HCT116 (cell line): ENCODE measurements around the gene YWHAQ. TPM values are rescaled to one million over a fixed set of nuclear protein-coding genes. Genes with fewer than 3 reads are reported as not detected.

Experiments
- ATAC-seq: fragments of 200-7000 bp; cut with Tn5 transposase; 2 replicates; pipeline ENCODE4 v1.9.1; 2020; ENCODE audit warnings: mild to moderate bottlenecking, moderate library complexity
- BruUV-seq: library from RNA; stranded (reverse); fragments of 400-500 nt; replicated peaks from 2 replicates; lab custom pipeline; 2021; lab: Mats Ljungman, UMichigan
- CTCF ChIA-PET: fragments of 300-600 bp; sonication (Branson Sonifier 250); formaldehyde crosslinking; loops from one replicate; lab custom pipeline; 2021; ENCODE audit warnings: antibody characterized with exemption; lab: Charles Lee
- POLR2A ChIA-PET: fragments of 300-600, 350-600 bp; sonication (Branson Sonifier 250); formaldehyde crosslinking; loops from one replicate; lab custom pipeline; 2021; ENCODE audit warnings: antibody characterized with exemption; lab: Charles Lee
- RAD21 ChIA-PET, 2 experiments: fragments of 300-600 bp; sonication (Branson Sonifier 250); formaldehyde crosslinking; loops; one replicate each; lab custom pipeline; 2023; ENCODE audit warnings: low total read pairs in 2 of 2; ENCODE audit not compliant: uncharacterized antibody in 2 of 2, unreplicated experiment in 2 of 2, low non-redundant PET in 1 of 2; lab: Charles Lee
- DNase-seq: peaks from one replicate; pipeline ENCODE4 v3.0.0-alpha.2; 2010; ENCODE audit warnings: low read depth, low spot score
- H2AFZ ChIP-seq: fragments of 200-600 bp; shearing (Covaris generic), sonication (generic); 2 replicates; pipeline ENCODE4 v1.6.1; 2017; ENCODE audit warnings: low read depth, mixed run types, mixed read lengths, antibody characterized with exemption, low read length; ENCODE audit not compliant: poor library complexity, severe bottlenecking
- H3K27ac ChIP-seq: 2 replicates; pipeline ENCODE4 v1.5.1; 2012; ENCODE audit warnings: low read depth, low read length
- H3K27me3 ChIP-seq: fragments of 200-600 bp; sonication (generic); 2 replicates; pipeline ENCODE4 v1.6.1; 2016; ENCODE audit warnings: mixed run types, low read length, mixed read lengths; ENCODE audit not compliant: insufficient read depth
- H3K36me3 ChIP-seq, 2 experiments: fragments of 200-500 bp in 1 of 2; fragments of 200-600 bp in 1 of 2; sonication (Bioruptor generic) in 1 of 2; sonication (generic) in 1 of 2; 2 replicates each; pipeline versions ENCODE4 v1.5.1 to v1.6.1; 2014 to 2016; ENCODE audit warnings: low read length in 2 of 2, inconsistent platforms in 1 of 2, mixed read lengths in 1 of 2, mixed run types in 1 of 2; ENCODE audit not compliant: insufficient read depth in 2 of 2, control insufficient read depth in 1 of 2
- H3K4me1 ChIP-seq, 2 experiments: fragments of 200-600 bp in 1 of 2; sonication (generic) in 1 of 2; 2 replicates each; pipeline versions ENCODE4 v1.5.1 to v1.6.1; 2012 to 2017; ENCODE audit warnings: low read length in 2 of 2, inconsistent platforms in 1 of 2, mild to moderate bottlenecking in 1 of 2, mixed read lengths in 1 of 2, mixed run types in 1 of 2, moderate library complexity in 1 of 2; ENCODE audit not compliant: insufficient read depth in 2 of 2, control insufficient read depth in 1 of 2
- H3K4me2 ChIP-seq: fragments of 200-600 bp; sonication (generic); 2 replicates; pipeline ENCODE4 v1.6.1; 2017; ENCODE audit warnings: mixed run types, low read length, mixed read lengths
- H3K4me3 ChIP-seq, 2 experiments: fragments of 200-600 bp in 1 of 2; sonication (generic) in 1 of 2; replicated peaks in 1 of 2; 2 replicates each; pipeline ENCODE4 v1.5.1; 2011 to 2016; ENCODE audit warnings: low read length in 2 of 2, control low read depth in 1 of 2, low read depth in 1 of 2, mild to moderate bottlenecking in 1 of 2, mixed read lengths in 1 of 2, mixed run types in 1 of 2
- H3K79me2 ChIP-seq: fragments of 200-600 bp; sonication (generic); 2 replicates; pipeline ENCODE4 v1.6.1; 2017; ENCODE audit warnings: mild to moderate bottlenecking, mixed run types, low read length, moderate library complexity, mixed read lengths; ENCODE audit not compliant: insufficient read depth
- H3K9ac ChIP-seq: fragments of 200-600 bp; sonication (generic); 2 replicates; pipeline ENCODE4 v1.6.1; 2016; ENCODE audit warnings: low read length, mixed read lengths
- H3K9me2 ChIP-seq: fragments of 200-600 bp; sonication (generic), shearing (Covaris generic); 2 replicates; pipeline ENCODE4 v1.6.1; 2017; ENCODE audit warnings: mixed run types, mild to moderate bottlenecking, moderate library complexity; ENCODE audit not compliant: insufficient read depth
- H3K9me3 ChIP-seq, 2 experiments: fragments of 200-500 bp in 1 of 2; fragments of 200-600 bp in 1 of 2; sonication (Bioruptor generic) in 1 of 2; sonication (generic) in 1 of 2; 2 replicates each; pipeline ENCODE4 v1.6.1; 2014 to 2017; ENCODE audit warnings: low read length in 2 of 2, mixed read lengths in 2 of 2, inconsistent platforms in 1 of 2, low read depth in 1 of 2, mild to moderate bottlenecking in 1 of 2, mixed run types in 1 of 2, moderate library complexity in 1 of 2; ENCODE audit not compliant: control insufficient read depth in 1 of 2, insufficient read depth in 1 of 2
- H4K20me1 ChIP-seq: fragments of 200-600 bp; sonication (generic), shearing (Covaris generic); 2 replicates; pipeline ENCODE4 v1.6.1; 2017; ENCODE audit warnings: mixed run types, mild to moderate bottlenecking, moderate library complexity; ENCODE audit not compliant: insufficient read depth
- ATF3 ChIP-seq: IDR thresholded peaks from 2 replicates; pipeline ENCODE4 v1.6.1; 2012
- CBX3 ChIP-seq: IDR thresholded peaks from 2 replicates; pipeline ENCODE4 v1.6.1; 2012; ENCODE audit warnings: low read depth
- CEBPB ChIP-seq: IDR thresholded peaks from 2 replicates; pipeline ENCODE4 v1.6.1; 2012; ENCODE audit warnings: low read depth
- EGR1 ChIP-seq: IDR thresholded peaks from 2 replicates; pipeline ENCODE4 v1.6.1; 2012; ENCODE audit warnings: low read depth
- ELF1 ChIP-seq: IDR thresholded peaks from 2 replicates; pipeline ENCODE4 v1.6.1; 2012; ENCODE audit warnings: low read depth, borderline replicate concordance
- EZH2 ChIP-seq: fragments of 200-600 bp; sonication (generic); IDR thresholded peaks from 2 replicates; pipeline ENCODE4 v1.6.1; 2017; ENCODE audit warnings: antibody characterized with exemption, mixed run types
- EZH2phosphoT487 ChIP-seq: fragments of 200-600 bp; IDR thresholded peaks from 2 replicates; pipeline ENCODE4 v1.6.1; 2018; ENCODE audit warnings: antibody characterized with exemption, borderline replicate concordance
- FOSL1 ChIP-seq: IDR thresholded peaks from 2 replicates; pipeline ENCODE4 v1.6.1; 2012; ENCODE audit warnings: low read depth
- POLR2A ChIP-seq: IDR thresholded peaks from 2 replicates; pipeline ENCODE4 v1.7.0; 2011; ENCODE audit warnings: borderline replicate concordance; ENCODE audit not compliant: insufficient read depth, insufficient read length; ENCODE audit errors: extremely low read depth
- POLR2AphosphoS5 ChIP-seq: IDR thresholded peaks from 2 replicates; pipeline ENCODE4 v1.6.1; 2011; ENCODE audit warnings: mild to moderate bottlenecking, low read depth, low read length, moderate library complexity
- RAD21 ChIP-seq: IDR thresholded peaks from 2 replicates; pipeline ENCODE4 v1.6.1; 2012; ENCODE audit warnings: low read depth, mild to moderate bottlenecking
- SP1 ChIP-seq: IDR thresholded peaks from 2 replicates; pipeline ENCODE4 v1.6.1; 2012; ENCODE audit warnings: low read depth
- SRF ChIP-seq: IDR thresholded peaks from 2 replicates; pipeline ENCODE4 v1.6.1; 2012; ENCODE audit warnings: low read depth
- TCF7L2 ChIP-seq: IDR thresholded peaks from 2 replicates; pipeline ENCODE4 v1.7.0; 2011; ENCODE audit warnings: borderline replicate concordance, inconsistent platforms; ENCODE audit not compliant: insufficient read depth, insufficient read length; ENCODE audit errors: extremely low read depth
- ZFX ChIP-seq: fragments of 450-650 bp; IDR thresholded peaks from 2 replicates; pipeline ENCODE4 v1.6.1; 2017
- ZNF274 ChIP-seq: fragments of 200-500 bp; sonication (Bioruptor generic); IDR thresholded peaks from 2 replicates; pipeline ENCODE4 v1.6.1; 2014; ENCODE audit warnings: mild to moderate bottlenecking, low read depth, low read length, inconsistent platforms
- intact Hi-C: fragments of 100-400 bp; cut with micrococcal nuclease; formaldehyde crosslinking; loops from 2 replicates; pipeline ENCODE4 v1.10.0; 2022
- total RNA-seq: library from RNA; stranded (reverse); gene quantifications from one replicate; pipeline ENCODE4 v1.2.1, GENCODE V29; 2021; ENCODE audit not compliant: unreplicated experiment
- TF ChIP-seq, protein P1 (sequence below): IDR thresholded peaks from 2 replicates; pipeline ENCODE4 v1.6.1; 2012; ENCODE audit warnings: low read depth
- TF ChIP-seq, protein P2 (sequence below), 3 experiments: fragments of 200-600 bp in 1 of 3; sonication (generic) in 1 of 3; IDR thresholded peaks in 2 of 3; conservative IDR thresholded peaks in 1 of 3; 2 replicates each; pipeline ENCODE4 v1.5.1; 2012 to 2017; ENCODE audit warnings: low read depth in 2 of 3, low read length in 2 of 3, antibody characterized with exemption in 1 of 3, borderline replicate concordance in 1 of 3, control low read depth in 1 of 3, mild to moderate bottlenecking in 1 of 3, mixed read lengths in 1 of 3, mixed run types in 1 of 3, moderate library complexity in 1 of 3; ENCODE audit not compliant: insufficient read depth in 1 of 3
- TF ChIP-seq, protein P3 (sequence below): IDR thresholded peaks from 2 replicates; pipeline ENCODE4 v1.6.1; 2011; ENCODE audit warnings: mild to moderate bottlenecking, low read length, moderate library complexity; ENCODE audit not compliant: insufficient replicate concordance; ENCODE audit errors: extremely low read depth

Gene YWHAQ
- total RNA-seq, 1 experiment from 2014 or later = 365 TPM

DNA sequence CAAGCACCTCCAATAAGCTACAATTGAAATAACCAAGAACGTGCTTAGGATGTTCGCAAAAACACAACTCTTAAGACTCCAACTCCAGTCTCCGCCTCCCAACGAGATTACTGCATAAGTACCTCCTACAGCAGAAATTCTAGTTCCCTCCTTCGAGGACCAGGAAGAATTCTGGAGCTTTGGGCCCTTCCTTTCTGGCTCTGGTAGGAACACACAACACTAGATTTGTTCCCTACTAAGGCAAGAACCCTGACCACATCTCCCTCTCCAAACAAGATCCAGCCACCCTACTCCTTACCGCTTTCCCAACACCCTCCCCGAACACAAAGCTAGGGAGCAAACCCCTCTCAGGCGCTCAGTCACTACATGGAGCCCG, 75.9 kb downstream of the YWHAQ start:
- ATAC-seq = no peak
- peaks cover 14% of the 10 kb centered on the region; the same call in 1 of the 2 replicates for H4K20me1 ChIP-seq
- peaks cover 36 to 65% of the 10 kb centered on the region in 2 experiments for H3K4me1 ChIP-seq
- H3K36me3 ChIP-seq = no peaks in the 10 kb centered on the region
- no TSS peak for BruUV-seq
- no peaks in the 10 kb centered on the region for H3K9me2 ChIP-seq
- peaks cover 68% of the 10 kb centered on the region for H3K79me2 ChIP-seq
- ChIA-PET CTCF (no interaction called here), RAD21 (no interaction called here), POLR2A (interaction anchor here (0.9 to 2.3 kb wide), 4 partner anchors 16 to 75 kb away, joined by 3 to 10 read pairs (median 5); partner anchors contain the start of gene YWHAQ)
- peak overlapping the region; percentile 92 for H3K9ac ChIP-seq
- intact Hi-C loops = loop anchor here (5.0 to 10.0 kb wide), 3 partner anchors 197 to 490 kb away; partner anchors contain the start of gene KLF11
- TF ChIP-seq, protein P1, sequence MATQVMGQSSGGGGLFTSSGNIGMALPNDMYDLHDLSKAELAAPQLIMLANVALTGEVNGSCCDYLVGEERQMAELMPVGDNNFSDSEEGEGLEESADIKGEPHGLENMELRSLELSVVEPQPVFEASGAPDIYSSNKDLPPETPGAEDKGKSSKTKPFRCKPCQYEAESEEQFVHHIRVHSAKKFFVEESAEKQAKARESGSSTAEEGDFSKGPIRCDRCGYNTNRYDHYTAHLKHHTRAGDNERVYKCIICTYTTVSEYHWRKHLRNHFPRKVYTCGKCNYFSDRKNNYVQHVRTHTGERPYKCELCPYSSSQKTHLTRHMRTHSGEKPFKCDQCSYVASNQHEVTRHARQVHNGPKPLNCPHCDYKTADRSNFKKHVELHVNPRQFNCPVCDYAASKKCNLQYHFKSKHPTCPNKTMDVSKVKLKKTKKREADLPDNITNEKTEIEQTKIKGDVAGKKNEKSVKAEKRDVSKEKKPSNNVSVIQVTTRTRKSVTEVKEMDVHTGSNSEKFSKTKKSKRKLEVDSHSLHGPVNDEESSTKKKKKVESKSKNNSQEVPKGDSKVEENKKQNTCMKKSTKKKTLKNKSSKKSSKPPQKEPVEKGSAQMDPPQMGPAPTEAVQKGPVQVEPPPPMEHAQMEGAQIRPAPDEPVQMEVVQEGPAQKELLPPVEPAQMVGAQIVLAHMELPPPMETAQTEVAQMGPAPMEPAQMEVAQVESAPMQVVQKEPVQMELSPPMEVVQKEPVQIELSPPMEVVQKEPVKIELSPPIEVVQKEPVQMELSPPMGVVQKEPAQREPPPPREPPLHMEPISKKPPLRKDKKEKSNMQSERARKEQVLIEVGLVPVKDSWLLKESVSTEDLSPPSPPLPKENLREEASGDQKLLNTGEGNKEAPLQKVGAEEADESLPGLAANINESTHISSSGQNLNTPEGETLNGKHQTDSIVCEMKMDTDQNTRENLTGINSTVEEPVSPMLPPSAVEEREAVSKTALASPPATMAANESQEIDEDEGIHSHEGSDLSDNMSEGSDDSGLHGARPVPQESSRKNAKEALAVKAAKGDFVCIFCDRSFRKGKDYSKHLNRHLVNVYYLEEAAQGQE = no peak
- TF ChIP-seq POLR2A (no peak), ELF1 (no peak), CBX3 (no peak), SRF (no peak), FOSL1 (no peak), EGR1 (no peak), POLR2AphosphoS5 (no peak; the same call in 1 of the 2 replicates), TCF7L2 (no peak), CEBPB (no peak), RAD21 (no peak), EZH2phosphoT487 (no peak), SP1 (no peak), ZNF274 (no peak), ATF3 (no peak), ZFX (no peak), EZH2 (no peak)
- TF ChIP-seq, protein P2, sequence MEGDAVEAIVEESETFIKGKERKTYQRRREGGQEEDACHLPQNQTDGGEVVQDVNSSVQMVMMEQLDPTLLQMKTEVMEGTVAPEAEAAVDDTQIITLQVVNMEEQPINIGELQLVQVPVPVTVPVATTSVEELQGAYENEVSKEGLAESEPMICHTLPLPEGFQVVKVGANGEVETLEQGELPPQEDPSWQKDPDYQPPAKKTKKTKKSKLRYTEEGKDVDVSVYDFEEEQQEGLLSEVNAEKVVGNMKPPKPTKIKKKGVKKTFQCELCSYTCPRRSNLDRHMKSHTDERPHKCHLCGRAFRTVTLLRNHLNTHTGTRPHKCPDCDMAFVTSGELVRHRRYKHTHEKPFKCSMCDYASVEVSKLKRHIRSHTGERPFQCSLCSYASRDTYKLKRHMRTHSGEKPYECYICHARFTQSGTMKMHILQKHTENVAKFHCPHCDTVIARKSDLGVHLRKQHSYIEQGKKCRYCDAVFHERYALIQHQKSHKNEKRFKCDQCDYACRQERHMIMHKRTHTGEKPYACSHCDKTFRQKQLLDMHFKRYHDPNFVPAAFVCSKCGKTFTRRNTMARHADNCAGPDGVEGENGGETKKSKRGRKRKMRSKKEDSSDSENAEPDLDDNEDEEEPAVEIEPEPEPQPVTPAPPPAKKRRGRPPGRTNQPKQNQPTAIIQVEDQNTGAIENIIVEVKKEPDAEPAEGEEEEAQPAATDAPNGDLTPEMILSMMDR (IDR thresholded peaks at IDR 0.05 in 2 of 3, conservative IDR thresholded peaks at IDR 0.05 in 1 of 3; ENCODE audit: borderline replicate concordance in 1 of 3, insufficient read depth in 1 of 3, low read depth in 2 of 3, low read length in 2 of 3) = no peak
- TF ChIP-seq, protein P3, sequence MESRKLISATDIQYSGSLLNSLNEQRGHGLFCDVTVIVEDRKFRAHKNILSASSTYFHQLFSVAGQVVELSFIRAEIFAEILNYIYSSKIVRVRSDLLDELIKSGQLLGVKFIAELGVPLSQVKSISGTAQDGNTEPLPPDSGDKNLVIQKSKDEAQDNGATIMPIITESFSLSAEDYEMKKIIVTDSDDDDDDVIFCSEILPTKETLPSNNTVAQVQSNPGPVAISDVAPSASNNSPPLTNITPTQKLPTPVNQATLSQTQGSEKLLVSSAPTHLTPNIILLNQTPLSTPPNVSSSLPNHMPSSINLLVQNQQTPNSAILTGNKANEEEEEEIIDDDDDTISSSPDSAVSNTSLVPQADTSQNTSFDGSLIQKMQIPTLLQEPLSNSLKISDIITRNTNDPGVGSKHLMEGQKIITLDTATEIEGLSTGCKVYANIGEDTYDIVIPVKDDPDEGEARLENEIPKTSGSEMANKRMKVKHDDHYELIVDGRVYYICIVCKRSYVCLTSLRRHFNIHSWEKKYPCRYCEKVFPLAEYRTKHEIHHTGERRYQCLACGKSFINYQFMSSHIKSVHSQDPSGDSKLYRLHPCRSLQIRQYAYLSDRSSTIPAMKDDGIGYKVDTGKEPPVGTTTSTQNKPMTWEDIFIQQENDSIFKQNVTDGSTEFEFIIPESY = no peak
- H2AFZ ChIP-seq = no peak overlapping the region
- H3K27ac ChIP-seq = peak overlapping the region; percentile 90
- DNase-seq = no peak
- no peaks in the 10 kb centered on the region for H3K27me3 ChIP-seq
- peak overlapping the region; percentile 84 to 91 for H3K4me3 ChIP-seq
- peak overlapping the region; percentile 89 for H3K4me2 ChIP-seq
- no peaks in the 10 kb centered on the region for H3K9me3 ChIP-seq
